Pulmonary artery endothelial cell (primary cell): Measurements from ENCODE around the gene HOXB8. TPM values are rescaled to one million over a fixed set of nuclear protein-coding genes. Genes with fewer than 3 reads are reported as not detected.

Source experiments
- DNase-seq: peaks from one replicate; pipeline ENCODE4 v3.0.0-alpha.2; 2011; ENCODE audit warnings: low read depth, low spot score
- total RNA-seq: library from RNA; depleted of rRNA; stranded (reverse); fragments of >200 nt; gene quantifications from 2 replicates; pipeline ENCODE4 v1.2.3, GENCODE V29; 2014

The HOXB8 gene
- total RNA-seq, 1 donor from 2014 or later, result not detected

- no peak for DNase-seq
These were observed 9.7 kb upstream of the HOXB8 start for GRCh38 chr17:48624544-48625494.

- no peak for DNase-seq
These were observed 9.0 kb upstream of the HOXB8 start for GRCh38 chr17:48624118-48624517.

DNA sequence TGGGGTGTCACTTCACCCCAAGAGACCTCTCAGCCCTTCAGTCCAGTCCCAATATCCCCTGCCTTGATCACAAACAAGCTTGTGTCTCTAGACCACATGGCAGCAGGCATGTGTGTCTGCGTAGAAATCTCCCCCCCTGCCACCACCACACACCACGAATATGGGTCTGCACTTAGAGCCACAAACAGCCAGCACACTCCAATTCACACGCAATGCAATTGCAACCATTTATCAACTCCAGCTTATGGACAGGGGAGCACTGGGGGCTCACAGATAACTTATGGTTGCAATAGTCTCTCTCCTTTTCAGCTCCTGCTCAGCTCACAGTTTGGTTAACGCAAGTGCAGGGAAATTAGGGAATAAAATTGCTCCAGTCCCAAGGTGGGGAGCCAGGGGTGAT lies 8.5 kb upstream of the HOXB8 start:
- no peak for DNase-seq

- DNase-seq, result no peak
These were observed 7.8 kb upstream of the HOXB8 start for GRCh38 chr17:48622857-48623256.

GRCh38 chr17:48621410-48622392 lies 6.6 kb upstream of the HOXB8 start:
- no peak for DNase-seq

GRCh38 chr17:48620461-48621139 lies 5.5 kb upstream of the HOXB8 start:
- DNase-seq, result no peak

- no peak for DNase-seq
These were observed 4.8 kb upstream of the HOXB8 start for GRCh38 chr17:48619826-48620449.

DNA sequence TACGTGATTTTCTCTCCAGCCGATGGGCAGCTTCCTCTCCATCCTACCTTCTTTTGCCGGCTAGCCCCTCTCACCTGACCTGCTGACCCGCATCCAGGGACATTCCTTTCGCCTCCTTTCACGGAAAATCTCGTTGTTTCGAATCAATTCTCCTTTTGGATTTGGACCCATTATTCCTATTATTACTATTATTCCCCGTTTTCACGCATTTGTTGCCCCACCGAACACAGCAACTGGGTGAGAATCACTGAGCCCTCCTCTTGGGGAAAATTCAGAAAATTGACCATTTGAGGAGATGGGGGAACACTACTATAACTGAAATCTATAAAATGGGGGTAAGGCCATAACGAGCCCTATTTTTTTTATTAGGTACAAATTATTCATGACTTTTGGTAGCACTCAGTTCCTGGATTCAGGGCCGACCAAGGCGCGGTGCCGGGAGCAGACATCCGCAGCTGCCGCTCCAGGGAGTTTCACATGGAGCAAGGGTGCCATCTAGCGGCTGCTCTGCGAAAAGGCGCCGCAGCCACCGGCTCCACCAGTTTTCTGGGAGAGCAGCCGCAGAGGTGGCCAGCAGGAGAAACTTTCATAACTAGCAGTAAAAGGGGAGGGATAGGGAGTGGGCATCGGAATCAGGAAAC lies 3.3 kb upstream of the HOXB8 start:
- peak; percentile 26 for DNase-seq

DNA sequence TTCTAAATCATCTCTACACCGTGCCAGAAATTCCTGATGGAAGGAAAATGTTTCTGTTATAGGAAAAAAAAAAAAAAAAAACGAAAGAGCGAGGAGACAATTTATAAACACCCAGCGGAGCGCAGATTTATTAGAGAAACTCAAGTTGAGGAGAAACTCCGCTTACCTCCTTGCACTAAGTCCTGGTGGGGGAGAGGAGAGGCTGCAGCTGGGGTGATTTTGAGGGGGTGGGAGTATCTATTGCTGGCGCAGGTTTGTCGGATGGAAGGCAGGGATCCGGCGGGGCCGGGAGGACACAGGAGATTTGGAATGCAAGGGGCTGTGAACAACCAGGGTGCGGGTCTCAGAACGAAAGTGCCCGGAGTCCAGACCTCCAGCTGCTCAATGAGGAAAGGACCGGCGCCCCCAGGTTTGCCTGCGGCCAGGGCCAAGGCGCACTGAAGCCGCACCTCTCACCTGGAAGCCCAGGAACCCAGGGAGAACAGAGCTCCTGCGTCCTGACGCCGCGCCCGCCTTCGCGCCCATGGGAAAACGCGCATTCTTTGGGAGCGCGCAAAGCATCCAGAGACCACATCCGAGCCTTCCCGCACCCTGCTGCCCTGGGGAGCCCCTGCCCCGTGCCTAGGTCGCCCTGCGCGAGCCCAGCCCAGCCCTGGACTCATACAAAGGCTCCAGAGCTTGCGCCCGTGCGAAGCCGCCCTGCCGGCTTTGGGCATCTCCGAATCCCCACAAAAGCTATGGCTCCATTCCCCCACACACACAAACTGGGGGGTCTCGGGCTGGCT lies 2.6 kb upstream of the HOXB8 start:
- no peak for DNase-seq

- no peak for DNase-seq
These were observed 1.8 kb upstream of the HOXB8 start for GRCh38 chr17:48616717-48617470.

- DNase-seq, result no peak
These were observed 1.0 kb upstream of the HOXB8 start for GRCh38 chr17:48615963-48616716.

GRCh38 chr17:48613862-48614694 lies 1.0 kb downstream of the HOXB8 start:
- DNase-seq, result no peak

DNA sequence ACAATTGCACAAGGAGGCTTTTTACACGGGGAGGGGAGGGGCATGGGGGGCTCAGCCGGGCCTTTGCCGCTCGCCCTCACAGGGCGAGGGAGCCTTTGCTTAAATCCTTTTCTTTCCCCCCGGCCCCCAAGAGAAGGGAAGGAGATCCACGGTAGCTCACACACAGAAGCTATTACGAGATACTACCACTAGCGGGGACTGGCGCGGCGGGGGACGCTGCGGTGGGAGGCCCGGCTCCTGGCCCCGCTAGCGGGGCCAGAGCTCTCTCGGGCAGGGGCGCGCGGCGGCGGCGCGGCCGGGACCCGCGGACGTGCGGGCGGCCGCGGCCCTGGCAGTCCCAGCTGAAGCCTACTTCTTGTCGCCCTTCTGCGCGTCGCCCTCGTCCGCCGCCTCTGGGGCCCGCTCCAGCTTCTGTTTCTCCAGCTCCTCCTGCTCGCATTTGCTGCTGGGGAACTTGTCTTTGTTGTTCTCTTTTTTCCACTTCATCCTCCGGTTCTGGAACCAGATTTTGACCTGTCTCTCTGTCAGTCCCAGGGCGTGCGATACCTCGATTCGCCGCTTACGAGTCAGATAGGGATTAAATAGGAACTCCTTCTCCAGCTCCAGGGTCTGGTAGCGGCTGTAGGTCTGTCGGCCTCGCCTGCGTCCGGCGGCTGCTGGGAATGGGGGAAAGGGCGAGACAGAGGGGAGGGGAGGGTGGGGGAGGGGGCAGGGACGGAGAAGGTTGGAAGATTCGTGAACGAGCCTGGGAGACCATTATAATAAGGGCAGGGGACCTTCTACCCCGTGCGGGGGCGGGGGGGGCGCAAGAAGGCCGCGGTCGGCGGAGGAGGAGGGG lies 2.0 kb downstream of the HOXB8 start:
- DNase-seq, result no peak

- DNase-seq, result no peak
These were observed 2.6 kb downstream of the HOXB8 start for GRCh38 chr17:48612456-48612853.

GRCh38 chr17:48611681-48612455 lies 3.2 kb downstream of the HOXB8 start:
- no peak for DNase-seq

GRCh38 chr17:48611213-48611612 lies 3.9 kb downstream of the HOXB8 start:
- no peak for DNase-seq
